Stimulated activated CD8-positive, alpha-beta memory T cell treated with anti-CD3 and anti-CD28 coated beads, Interleukin-12 subunit alpha, Interleukin-12 subunit beta, amount 100 ng/mL, for 24 hours (primary cell): ENCODE measurements around the gene PRKD1.

Experiments used
- DNase-seq: peaks from one replicate; pipeline ENCODE4 v3.0.0-alpha.2; 2020; ENCODE audit errors: extremely low read depth

The PRKD1 gene

GRCh38 chr14:29838752-29839151 is 88.9 kb downstream of the PRKD1 start:
- no peak for DNase-seq

- DNase-seq = no peak
These were observed 91.3 kb downstream of the PRKD1 start for GRCh38 chr14:29836395-29836794.

- DNase-seq = no peak
These were observed 95.6 kb downstream of the PRKD1 start for GRCh38 chr14:29832042-29832441.

- no peak for DNase-seq
These were observed 97.8 kb downstream of the PRKD1 start for GRCh38 chr14:29829851-29830250.

GRCh38 chr14:29823816-29824215 is 103.8 kb downstream of the PRKD1 start:
- DNase-seq = no peak

GRCh38 chr14:29822430-29822709 is 105.3 kb downstream of the PRKD1 start:
- no peak for DNase-seq

- DNase-seq = no peak
These were observed 105.8 kb downstream of the PRKD1 start for GRCh38 chr14:29821661-29822429.

- no peak for DNase-seq
These were observed 106.4 kb downstream of the PRKD1 start for GRCh38 chr14:29821242-29821641.

- DNase-seq = no peak
These were observed 106.9 kb downstream of the PRKD1 start for GRCh38 chr14:29820785-29821184.

- no peak for DNase-seq
These were observed 109.8 kb downstream of the PRKD1 start for GRCh38 chr14:29817767-29818405.

- no peak for DNase-seq
These were observed 112.5 kb downstream of the PRKD1 start for GRCh38 chr14:29815016-29815674.

- DNase-seq = no peak
These were observed 113.3 kb downstream of the PRKD1 start for GRCh38 chr14:29814156-29815015.

GRCh38 chr14:29810682-29811081 is 117.0 kb downstream of the PRKD1 start:
- no peak for DNase-seq

GRCh38 chr14:29810064-29810463 is 117.6 kb downstream of the PRKD1 start:
- no peak for DNase-seq

GRCh38 chr14:29806124-29806517 is 121.5 kb downstream of the PRKD1 start:
- DNase-seq = no peak

GRCh38 chr14:29805415-29806123 is 122.1 kb downstream of the PRKD1 start:
- no peak for DNase-seq

- DNase-seq = no peak
These were observed 123.0 kb downstream of the PRKD1 start for GRCh38 chr14:29804481-29805266.

- DNase-seq = no peak
These were observed 124.6 kb downstream of the PRKD1 start for GRCh38 chr14:29803045-29803444.

GRCh38 chr14:29802211-29802610 is 125.4 kb downstream of the PRKD1 start:
- DNase-seq = no peak

- no peak for DNase-seq
These were observed 126.7 kb downstream of the PRKD1 start for GRCh38 chr14:29800961-29801360.
